Stromal cell of bone marrow (primary cell): ENCODE measurements around the gene FKBP1C.
"Not testable (repeated sequence)": the region's sequence is repeated elsewhere in the genome, so short reads cannot be mapped to it uniquely, and the experiment has no call there.

Source experiments
- DNase-seq: peaks from one replicate; pipeline ENCODE4 v3.0.0-alpha.2; 2012; ENCODE audit warnings: low read depth

FKBP1C gene

GRCh38 chr6:63211343-63211742, at the start of gene FKBP1C:
Gene FKBP1C, plus strand, starts transcription at chr6:63211469.
- DNase-seq, result not testable (repeated sequence)

GRCh38 chr6:63164047-63164803, 47.0 kb upstream of the FKBP1C start:
- DNase-seq, result not testable (repeated sequence)

GRCh38 chr6:63174173-63174572, 37.1 kb upstream of the FKBP1C start:
- DNase-seq, result no peak

GRCh38 chr6:63176181-63176580, 35.1 kb upstream of the FKBP1C start:
- no peak for DNase-seq

GRCh38 chr6:63180367-63180766, 30.9 kb upstream of the FKBP1C start:
- DNase-seq, result no peak

- no peak for DNase-seq
These were observed 24.3 kb upstream of the FKBP1C start for GRCh38 chr6:63186970-63187369.

- DNase-seq, result no peak
These were observed 22.4 kb upstream of the FKBP1C start for GRCh38 chr6:63188828-63189227.

GRCh38 chr6:63193324-63193723, 17.9 kb upstream of the FKBP1C start:
- DNase-seq, result no peak

GRCh38 chr6:63197741-63198140, 13.5 kb upstream of the FKBP1C start:
- no peak for DNase-seq

- no peak for DNase-seq
These were observed 2.1 kb downstream of the FKBP1C start for GRCh38 chr6:63213325-63213724.

GRCh38 chr6:63214816-63215215, 3.5 kb downstream of the FKBP1C start:
- no peak for DNase-seq

- DNase-seq, result no peak
These were observed 12.9 kb downstream of the FKBP1C start for GRCh38 chr6:63224179-63224578.

GRCh38 chr6:63225987-63226386, 14.7 kb downstream of the FKBP1C start:
- not testable (repeated sequence) for DNase-seq

- DNase-seq, result not testable (repeated sequence)
These were observed 16.9 kb downstream of the FKBP1C start for GRCh38 chr6:63227928-63228894.

- DNase-seq, result not testable (repeated sequence)
These were observed 18.8 kb downstream of the FKBP1C start for GRCh38 chr6:63230027-63230426.

GRCh38 chr6:63230511-63230910, 19.2 kb downstream of the FKBP1C start:
- DNase-seq, result not testable (repeated sequence)

- no peak for DNase-seq
These were observed 25.1 kb downstream of the FKBP1C start for GRCh38 chr6:63236398-63236817.

- no peak for DNase-seq
These were observed 34.2 kb downstream of the FKBP1C start for GRCh38 chr6:63245420-63245819.

GRCh38 chr6:63245909-63246308, 34.6 kb downstream of the FKBP1C start:
- DNase-seq, result no peak

- no peak for DNase-seq
These were observed 35.3 kb downstream of the FKBP1C start for GRCh38 chr6:63246581-63246980.

- DNase-seq, result no peak
These were observed 38.7 kb downstream of the FKBP1C start for GRCh38 chr6:63249875-63250482.

- DNase-seq, result no peak
These were observed 47.9 kb downstream of the FKBP1C start for GRCh38 chr6:63259153-63259552.
